Fibroblast of lung (primary cell): Measurements from ENCODE around the gene GLIS1. TPM values are rescaled to one million over a fixed set of nuclear protein-coding genes. Genes with fewer than 3 reads are reported as not detected.

Experiments used
- DNase-seq, 2 donors: peaks; one replicate each; pipeline versions ENCODE4 v3.0.0 to v3.0.0-alpha.2; 2010; ENCODE audit warnings: low read depth in 2 of 2
- H2AFZ ChIP-seq: 2 replicates; pipeline ENCODE4 v1.5.1; 2012; ENCODE audit warnings: low read length, control low read depth, inconsistent platforms
- H3K27ac ChIP-seq: 2 replicates; pipeline ENCODE4 v1.5.1; 2011; ENCODE audit warnings: low read length, control low read depth; ENCODE audit not compliant: insufficient read depth
- H3K27me3 ChIP-seq: 2 replicates; pipeline ENCODE4 v1.5.1; 2011; ENCODE audit warnings: mild to moderate bottlenecking, low read length; ENCODE audit not compliant: control insufficient read depth, insufficient read depth
- H3K36me3 ChIP-seq: 2 replicates; pipeline ENCODE4 v1.5.1; 2011; ENCODE audit warnings: low read length; ENCODE audit not compliant: control insufficient read depth, insufficient read depth
- H3K4me1 ChIP-seq: 2 replicates; pipeline ENCODE4 v1.5.1; 2011; ENCODE audit warnings: low read length; ENCODE audit not compliant: control insufficient read depth, insufficient read depth; ENCODE audit errors: extremely low read depth
- H3K4me2 ChIP-seq: 2 replicates; pipeline ENCODE4 v1.5.1; 2011; ENCODE audit warnings: low read length, control low read depth; ENCODE audit not compliant: insufficient read depth; ENCODE audit errors: extremely low read depth
- H3K4me3 ChIP-seq, 4 experiments: fragments of 200-600 bp in 1 of 4; sonication (generic) in 1 of 4; replicated peaks in 1 of 4; 2 replicates each; pipeline ENCODE4 v1.5.1; 2011 to 2016; ENCODE audit warnings: low read length in 4 of 4, low read depth in 3 of 4, mild to moderate bottlenecking in 3 of 4, control low read depth in 2 of 4, inconsistent platforms in 1 of 4, mixed read lengths in 1 of 4; ENCODE audit not compliant: insufficient read depth in 1 of 4; ENCODE audit errors: control extremely low read depth in 1 of 4
- H3K79me2 ChIP-seq: 2 replicates; pipeline ENCODE4 v1.5.1; 2012; ENCODE audit warnings: mild to moderate bottlenecking, low read length, inconsistent platforms; ENCODE audit not compliant: control insufficient read depth, insufficient read depth
- H3K9ac ChIP-seq: 2 replicates; pipeline ENCODE4 v1.5.1; 2011; ENCODE audit warnings: mild to moderate bottlenecking, low read length, control low read depth; ENCODE audit not compliant: insufficient read depth
- H3K9me3 ChIP-seq: 2 replicates; pipeline ENCODE4 v1.5.1; 2012; ENCODE audit warnings: low read depth, low read length; ENCODE audit not compliant: control insufficient read depth, insufficient read depth
- H4K20me1 ChIP-seq: 2 replicates; pipeline ENCODE4 v1.5.1; 2011; ENCODE audit warnings: low read length; ENCODE audit not compliant: control insufficient read depth, insufficient read depth; ENCODE audit errors: extremely low read depth
- EZH2 ChIP-seq: IDR thresholded peaks from 2 replicates; pipeline ENCODE4 v1.5.1; 2012; ENCODE audit warnings: low read length, control low read depth, mild to moderate bottlenecking; ENCODE audit errors: missing control alignments
- polyA plus RNA-seq, 2 donors: library from polyadenylated mRNA; depleted of rRNA in 1 of 2; stranded (reverse) in 1 of 2; unstranded in 1 of 2; fragments of >200 nt; gene quantifications; 2 replicates each; pipeline ENCODE4 v1.2.1, GENCODE V29; 2011 to 2012; ENCODE audit warnings: missing spikeins in 1 of 2
- total RNA-seq: library from RNA; depleted of rRNA; stranded (reverse); fragments of >200 nt; gene quantifications from 2 replicates; pipeline ENCODE4 v1.2.1, GENCODE V29; 2014
- TF ChIP-seq, protein P1 (sequence below), 2 donors: IDR thresholded peaks in 1 of 2; conservative IDR thresholded peaks in 1 of 2; 1 replicate in 1 of 2; 2 replicates in 1 of 2; pipeline ENCODE4 v1.5.1; 2011 to 2012; ENCODE audit warnings: low read length in 2 of 2, control low read depth in 1 of 2, inconsistent platforms in 1 of 2, low read depth in 1 of 2, mild to moderate bottlenecking in 1 of 2

The GLIS1 gene
- total and polyA plus RNA-seq, 2 donors (not counting 1 experiment from before 2014, with no cell fraction given) = under 0.01 to 0.05 TPM

- Histone ChIP-seq H3K4me3 (no peak overlapping the region), H3K79me2 (no peaks in the 10 kb centered on the region), H2AFZ (no peak overlapping the region), H3K36me3 (no peaks in the 10 kb centered on the region), H4K20me1 (no peaks in the 10 kb centered on the region), H3K9me3 (no peaks in the 10 kb centered on the region), H3K4me2 (no peak overlapping the region), H3K27me3 (no peaks in the 10 kb centered on the region), H3K27ac (no peak overlapping the region), H3K4me1 (no peaks in the 10 kb centered on the region), H3K9ac (no peak overlapping the region)
- TF ChIP-seq EZH2 = no peak
- TF ChIP-seq, protein P1, sequence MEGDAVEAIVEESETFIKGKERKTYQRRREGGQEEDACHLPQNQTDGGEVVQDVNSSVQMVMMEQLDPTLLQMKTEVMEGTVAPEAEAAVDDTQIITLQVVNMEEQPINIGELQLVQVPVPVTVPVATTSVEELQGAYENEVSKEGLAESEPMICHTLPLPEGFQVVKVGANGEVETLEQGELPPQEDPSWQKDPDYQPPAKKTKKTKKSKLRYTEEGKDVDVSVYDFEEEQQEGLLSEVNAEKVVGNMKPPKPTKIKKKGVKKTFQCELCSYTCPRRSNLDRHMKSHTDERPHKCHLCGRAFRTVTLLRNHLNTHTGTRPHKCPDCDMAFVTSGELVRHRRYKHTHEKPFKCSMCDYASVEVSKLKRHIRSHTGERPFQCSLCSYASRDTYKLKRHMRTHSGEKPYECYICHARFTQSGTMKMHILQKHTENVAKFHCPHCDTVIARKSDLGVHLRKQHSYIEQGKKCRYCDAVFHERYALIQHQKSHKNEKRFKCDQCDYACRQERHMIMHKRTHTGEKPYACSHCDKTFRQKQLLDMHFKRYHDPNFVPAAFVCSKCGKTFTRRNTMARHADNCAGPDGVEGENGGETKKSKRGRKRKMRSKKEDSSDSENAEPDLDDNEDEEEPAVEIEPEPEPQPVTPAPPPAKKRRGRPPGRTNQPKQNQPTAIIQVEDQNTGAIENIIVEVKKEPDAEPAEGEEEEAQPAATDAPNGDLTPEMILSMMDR (conservative IDR thresholded peaks at IDR 0.05 in 1 of 2, IDR thresholded peaks at IDR 0.05 in 1 of 2; ENCODE audit: low read depth in 1 of 2, low read length in 2 of 2) = no peak
- no peak for DNase-seq
Measured at GRCh38 chr1:53575955-53576320, 163.0 kb downstream of the GLIS1 start.

- H3K36me3 ChIP-seq = no peaks in the 10 kb centered on the region
- TF ChIP-seq, protein P1 (conservative IDR thresholded peaks at IDR 0.05 in 1 of 2, IDR thresholded peaks at IDR 0.05 in 1 of 2; ENCODE audit: low read depth in 1 of 2, low read length in 2 of 2) = no peak
- no peak for TF ChIP-seq EZH2
- H3K27ac ChIP-seq = no peak overlapping the region
- no peak overlapping the region for H3K4me2 ChIP-seq
- H2AFZ ChIP-seq = no peak overlapping the region
- DNase-seq = no peak
- no peak overlapping the region for H3K9ac ChIP-seq
- H3K79me2 ChIP-seq = no peaks in the 10 kb centered on the region
- H3K4me1 ChIP-seq = no peaks in the 10 kb centered on the region
- no peak overlapping the region for H3K4me3 ChIP-seq
- H3K27me3 ChIP-seq = no peaks in the 10 kb centered on the region
- no peaks in the 10 kb centered on the region for H3K9me3 ChIP-seq
- no peaks in the 10 kb centered on the region for H4K20me1 ChIP-seq
Measured at GRCh38 chr1:53575141-53575954, 163.6 kb downstream of the GLIS1 start.

DNA sequence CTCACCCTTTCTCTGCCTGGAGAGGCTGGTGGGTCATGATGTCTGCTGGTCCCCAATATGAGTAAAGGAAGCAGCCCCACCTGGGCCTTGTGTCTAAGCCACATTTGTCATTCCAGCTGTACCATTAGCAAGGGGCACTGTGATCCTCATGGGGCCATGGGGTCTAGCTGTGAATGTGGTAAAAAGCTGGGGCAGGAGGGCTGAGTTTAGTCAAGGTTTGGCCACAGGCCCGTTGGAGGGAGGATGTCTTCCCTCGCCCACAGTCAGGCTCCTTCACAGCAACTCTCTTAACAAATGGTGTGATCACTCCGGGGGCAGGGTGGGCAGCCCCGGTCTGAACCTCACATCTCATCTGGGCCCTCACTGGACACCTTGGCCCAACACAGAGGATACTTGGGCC, 164.3 kb downstream of the GLIS1 start:
- Histone ChIP-seq H3K4me2 (no peak overlapping the region), H3K9ac (no peak overlapping the region), H3K9me3 (no peaks in the 10 kb centered on the region), H4K20me1 (no peaks in the 10 kb centered on the region), H3K27me3 (no peaks in the 10 kb centered on the region), H3K4me3 (no peak overlapping the region), H3K79me2 (no peaks in the 10 kb centered on the region), H3K27ac (no peak overlapping the region), H2AFZ (no peak overlapping the region), H3K4me1 (no peaks in the 10 kb centered on the region), H3K36me3 (no peaks in the 10 kb centered on the region)
- DNase-seq = no peak
- no peak for TF ChIP-seq EZH2
- TF ChIP-seq, protein P1 (conservative IDR thresholded peaks at IDR 0.05 in 1 of 2, IDR thresholded peaks at IDR 0.05 in 1 of 2; ENCODE audit: low read depth in 1 of 2, low read length in 2 of 2) = no peak
